ENCODE data around the gene TOX3. TPM values are rescaled to one million over a fixed set of nuclear protein-coding genes. Genes with fewer than 3 reads are reported as not detected.

Gene TOX3
- total and polyA plus RNA-seq, 2 of the 8 experiments (the other 6 are each of a cell fraction or from before 2014, with no cell fraction given) = 16.7 to 31.2 TPM

GRCh38 chr16:52543654-52544053, 3.3 kb downstream of the TOX3 start (continued):
- no peak for TF ChIP-seq CHD7 (IDR thresholded peaks at IDR 0.05; ENCODE audit: insufficient replicate concordance, low read length)
- no peak for TF ChIP-seq HDAC6 (IDR thresholded peaks at IDR 0.05; ENCODE audit: low read depth, low read length)
- TF ChIP-seq ASH2L (IDR thresholded peaks at IDR 0.05; ENCODE audit: low read length) = no peak

All from H1 (cell line).